Endometrium (tissue), 2 donors: ENCODE data around the gene PNKD.

Source experiments
- FAIRE-seq: peaks from 2 replicates; lab custom pipeline; 2012; peaks lifted over from hg19 to GRCh38; lab: Jason Lieb, UNC
- donor health status: control.
- donor health status: control.

PNKD gene

DNA sequence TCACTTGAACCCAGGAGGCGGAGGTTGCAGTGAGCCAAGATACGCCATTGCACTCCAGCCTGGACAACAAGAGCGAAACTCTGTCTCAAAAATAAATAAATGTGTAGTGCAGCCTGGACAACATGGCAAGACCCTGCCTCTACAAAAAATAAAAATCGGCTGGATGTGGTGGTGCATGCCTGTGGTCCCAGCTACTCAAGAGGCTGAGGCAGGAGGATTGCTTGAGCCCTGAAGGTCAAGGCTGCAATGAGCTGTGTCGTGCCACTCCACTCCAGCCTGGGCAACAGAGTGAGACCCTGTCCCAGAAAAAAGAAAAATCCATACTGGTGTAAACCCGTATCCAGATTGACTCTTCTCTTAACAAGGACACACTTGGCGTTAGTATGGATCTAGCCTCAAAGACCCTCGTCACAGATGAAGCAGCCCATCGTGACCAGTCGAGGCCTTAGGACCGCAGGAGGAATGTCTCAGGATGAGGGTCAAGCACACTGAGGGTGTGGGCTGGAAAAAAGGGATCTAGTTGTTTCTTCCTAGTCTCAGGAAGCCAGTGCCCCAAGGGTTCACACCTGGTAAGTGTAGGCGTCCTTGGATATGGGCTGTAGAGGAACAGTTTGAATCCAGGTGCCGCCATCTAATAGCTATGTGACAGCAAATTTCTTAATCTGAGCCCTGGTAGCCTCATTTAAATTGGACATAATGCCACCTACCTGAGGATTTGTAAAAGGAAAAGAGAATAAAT, 13.5 kb upstream of the PNKD start:
- no peak for FAIRE-seq

GRCh38 chr2:218257390-218257981, 12.8 kb upstream of the PNKD start:
- FAIRE-seq, result no peak

GRCh38 chr2:218259099-218259961, 11.0 kb upstream of the PNKD start:
- FAIRE-seq, result no peak

- FAIRE-seq, result no peak
These were observed 10.2 kb upstream of the PNKD start for GRCh38 chr2:218260166-218260565.

DNA sequence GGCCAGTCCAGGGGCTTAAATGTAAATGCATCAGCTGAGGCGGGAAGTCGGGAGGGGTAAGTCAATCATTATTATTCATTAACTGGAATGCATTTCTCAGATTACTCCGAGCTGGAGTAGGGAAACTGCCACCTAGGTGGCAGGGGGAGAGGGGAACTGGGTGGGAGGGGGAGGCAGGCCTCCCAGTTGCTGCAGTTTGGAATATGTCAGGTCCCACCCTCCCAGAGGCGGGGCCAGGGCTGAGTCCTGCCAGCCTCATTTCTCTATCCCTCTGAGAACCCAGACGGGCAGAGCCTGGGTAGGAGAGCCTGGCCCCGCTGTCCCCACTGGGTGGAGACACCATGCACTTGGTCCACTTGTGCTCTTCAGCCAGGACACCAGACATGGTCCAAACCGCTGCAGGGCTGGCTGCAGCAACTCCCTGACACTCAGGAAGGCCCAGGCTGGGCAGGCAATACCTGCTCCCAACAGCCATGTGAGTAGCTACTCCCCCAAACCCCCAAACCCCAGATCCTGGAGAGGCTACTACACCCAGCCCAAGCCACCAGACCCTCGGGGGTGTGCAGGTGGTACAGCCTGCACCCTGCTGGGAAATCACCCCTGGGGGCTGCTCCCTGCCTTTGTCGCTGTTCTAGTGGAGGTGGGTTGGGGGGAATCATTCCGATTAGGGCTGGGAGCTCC, 9.4 kb upstream of the PNKD start, which contains the start of gene GPBAR1:
Gene GPBAR1 (plus strand): TSS at position 274 of the 681 bp plus-strand sequence. CDS start 1,710 bp downstream, outside the sequence.
- no peak for FAIRE-seq

DNA sequence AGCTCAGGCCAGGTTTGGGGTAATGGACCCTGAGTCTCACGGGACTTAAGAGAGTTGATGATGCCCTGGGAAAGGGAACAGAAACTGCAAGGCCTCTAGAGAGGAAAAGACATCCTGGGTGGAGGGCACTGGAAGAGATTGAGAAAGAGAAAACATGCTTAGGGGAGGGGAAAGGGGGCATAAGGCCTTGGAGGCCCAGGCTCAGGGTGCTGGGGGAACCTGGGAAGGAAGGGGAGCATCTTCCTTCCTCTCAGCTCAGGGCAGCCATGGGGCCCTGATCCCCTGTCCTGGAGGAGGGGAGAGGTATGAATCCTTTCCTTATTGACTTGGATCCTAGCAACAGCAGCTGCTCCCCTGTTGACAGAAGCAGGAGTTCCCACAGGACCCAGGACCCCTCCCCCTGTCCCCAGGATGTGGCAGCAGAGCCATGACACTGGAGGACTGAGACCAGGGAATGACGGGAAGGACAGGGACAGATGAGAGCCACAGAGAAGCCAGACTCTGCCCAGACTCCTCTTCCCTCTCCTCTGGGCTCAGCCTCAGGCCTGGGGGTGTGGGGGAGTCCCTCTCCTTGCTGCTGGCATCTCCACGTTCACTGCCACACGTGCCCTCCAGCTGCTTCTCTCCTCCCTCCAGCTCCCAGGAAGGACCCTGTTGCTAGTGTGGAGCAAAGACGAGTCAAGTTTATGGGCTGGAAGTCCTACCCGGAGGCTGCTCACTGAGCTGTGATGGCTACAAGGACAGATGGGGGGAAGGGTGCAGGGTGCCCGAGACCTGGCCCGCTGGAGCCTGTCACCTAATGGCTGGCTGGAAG, 8.7 kb upstream of the PNKD start:
- no peak for FAIRE-seq

DNA sequence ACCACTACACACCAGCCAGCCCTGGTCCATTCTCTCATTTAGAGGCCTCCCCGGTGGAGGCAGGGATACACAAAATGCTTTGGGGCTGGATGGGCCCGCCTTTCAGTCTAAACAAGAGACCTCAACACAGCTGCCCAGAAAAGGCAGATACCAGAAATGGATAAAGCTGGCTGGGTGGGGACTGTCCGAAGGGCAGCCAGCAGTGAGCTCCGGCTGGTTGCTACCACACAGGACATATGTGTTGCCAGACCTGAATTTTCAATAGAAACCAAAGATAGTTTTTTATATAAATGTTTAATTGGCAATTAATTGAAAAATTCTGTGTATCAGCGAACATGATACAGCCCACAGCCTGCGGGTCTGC, 8.1 kb upstream of the PNKD start:
- FAIRE-seq, result no peak

DNA sequence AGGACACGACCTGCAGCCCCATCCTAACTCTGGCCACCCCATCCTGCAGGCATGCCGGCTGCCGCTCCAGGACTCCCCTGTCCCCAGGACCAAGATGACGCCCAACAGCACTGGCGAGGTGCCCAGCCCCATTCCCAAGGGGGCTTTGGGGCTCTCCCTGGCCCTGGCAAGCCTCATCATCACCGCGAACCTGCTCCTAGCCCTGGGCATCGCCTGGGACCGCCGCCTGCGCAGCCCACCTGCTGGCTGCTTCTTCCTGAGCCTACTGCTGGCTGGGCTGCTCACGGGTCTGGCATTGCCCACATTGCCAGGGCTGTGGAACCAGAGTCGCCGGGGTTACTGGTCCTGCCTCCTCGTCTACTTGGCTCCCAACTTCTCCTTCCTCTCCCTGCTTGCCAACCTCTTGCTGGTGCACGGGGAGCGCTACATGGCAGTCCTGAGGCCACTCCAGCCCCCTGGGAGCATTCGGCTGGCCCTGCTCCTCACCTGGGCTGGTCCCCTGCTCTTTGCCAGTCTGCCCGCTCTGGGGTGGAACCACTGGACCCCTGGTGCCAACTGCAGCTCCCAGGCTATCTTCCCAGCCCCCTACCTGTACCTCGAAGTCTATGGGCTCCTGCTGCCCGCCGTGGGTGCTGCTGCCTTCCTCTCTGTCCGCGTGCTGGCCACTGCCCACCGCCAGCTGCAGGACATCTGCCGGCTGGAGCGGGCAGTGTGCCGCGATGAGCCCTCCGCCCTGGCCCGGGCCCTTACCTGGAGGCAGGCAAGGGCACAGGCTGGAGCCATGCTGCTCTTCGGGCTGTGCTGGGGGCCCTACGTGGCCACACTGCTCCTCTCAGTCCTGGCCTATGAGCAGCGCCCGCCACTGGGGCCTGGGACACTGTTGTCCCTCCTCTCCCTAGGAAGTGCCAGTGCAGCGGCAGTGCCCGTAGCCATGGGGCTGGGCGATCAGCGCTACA, 7.4 kb upstream of the PNKD start:
- no peak for FAIRE-seq

GRCh38 chr2:218263817-218264641, 6.3 kb upstream of the PNKD start:
- no peak for FAIRE-seq

- FAIRE-seq, result no peak
These were observed 5.4 kb upstream of the PNKD start for GRCh38 chr2:218264773-218265561.

- FAIRE-seq, result no peak
These were observed 4.7 kb upstream of the PNKD start for GRCh38 chr2:218265626-218266025.

- FAIRE-seq, result no peak
These were observed 3.9 kb upstream of the PNKD start for GRCh38 chr2:218266316-218266979.

DNA sequence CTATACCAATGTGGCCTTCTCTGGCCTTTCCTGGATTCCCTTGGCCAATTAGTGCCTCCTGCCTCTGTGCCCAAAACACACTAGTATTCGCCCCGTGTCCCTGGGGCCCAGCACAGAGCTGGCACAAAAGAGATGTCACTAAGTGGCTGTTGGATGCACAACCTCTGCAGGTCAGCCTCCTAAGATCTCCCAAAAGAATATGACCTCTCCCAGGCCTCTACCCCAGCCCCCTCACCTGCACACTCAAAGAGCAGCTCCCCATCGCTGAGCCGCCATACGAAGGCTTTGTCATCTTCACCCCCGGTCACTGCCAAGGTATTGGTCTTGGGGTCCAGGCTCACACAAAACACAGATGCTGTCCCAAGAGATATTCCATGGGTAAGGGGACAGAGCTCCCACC, 3.1 kb upstream of the PNKD start:
- no peak for FAIRE-seq

DNA sequence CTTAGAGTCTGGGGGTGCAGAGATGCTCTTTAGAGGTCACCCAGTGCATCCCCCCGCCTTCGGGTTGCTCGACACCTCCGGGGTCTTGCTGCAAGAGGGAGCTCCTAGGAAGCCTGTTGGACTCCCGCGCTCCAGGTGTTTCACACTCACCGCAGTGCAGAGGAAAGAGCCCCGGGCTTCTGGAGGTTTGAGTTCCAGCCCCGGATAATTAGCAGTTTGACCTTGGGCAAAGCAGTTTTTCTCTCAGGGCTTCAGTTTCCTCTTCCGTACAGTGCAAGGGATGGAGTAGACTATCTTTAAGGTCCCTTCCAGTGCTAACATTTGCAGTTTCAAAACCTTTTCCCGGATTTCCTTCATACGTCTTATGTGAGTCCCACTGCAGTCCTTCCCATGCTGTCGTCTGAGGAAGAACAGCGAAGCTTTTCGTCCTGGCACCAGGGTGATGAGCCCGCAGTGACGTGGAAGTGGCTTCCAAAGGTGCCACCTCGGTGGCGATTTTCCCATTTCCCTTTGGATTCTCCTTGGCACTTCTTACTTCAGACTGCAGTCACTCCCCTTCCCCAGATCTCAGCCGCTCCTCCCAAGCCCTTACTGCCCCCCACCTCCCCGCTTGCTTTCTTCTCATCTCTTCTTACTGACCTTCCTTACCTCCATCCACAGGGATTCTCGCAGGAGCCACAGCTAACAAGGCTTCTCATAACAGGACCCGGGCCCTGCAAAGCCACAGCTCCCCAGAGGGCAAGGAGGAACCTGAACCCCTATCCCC, 585 bp downstream of the PNKD start:
- no peak for FAIRE-seq

DNA sequence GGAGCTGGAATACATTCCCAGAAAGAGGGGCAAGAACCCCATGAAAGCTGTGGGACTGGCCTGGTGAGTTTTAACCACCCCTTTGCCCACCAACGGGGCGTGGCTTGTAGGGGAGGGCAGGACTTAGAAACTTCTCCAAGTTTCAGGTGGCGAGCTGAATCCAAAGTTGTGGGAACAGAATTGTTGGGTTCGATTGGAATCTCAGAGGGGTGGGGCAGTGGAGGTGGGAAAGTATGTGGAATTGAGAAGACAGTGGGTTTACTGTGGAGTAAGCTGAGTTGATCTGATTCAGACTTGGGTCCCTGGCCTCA, 1.1 kb downstream of the PNKD start:
- FAIRE-seq, result no peak

DNA sequence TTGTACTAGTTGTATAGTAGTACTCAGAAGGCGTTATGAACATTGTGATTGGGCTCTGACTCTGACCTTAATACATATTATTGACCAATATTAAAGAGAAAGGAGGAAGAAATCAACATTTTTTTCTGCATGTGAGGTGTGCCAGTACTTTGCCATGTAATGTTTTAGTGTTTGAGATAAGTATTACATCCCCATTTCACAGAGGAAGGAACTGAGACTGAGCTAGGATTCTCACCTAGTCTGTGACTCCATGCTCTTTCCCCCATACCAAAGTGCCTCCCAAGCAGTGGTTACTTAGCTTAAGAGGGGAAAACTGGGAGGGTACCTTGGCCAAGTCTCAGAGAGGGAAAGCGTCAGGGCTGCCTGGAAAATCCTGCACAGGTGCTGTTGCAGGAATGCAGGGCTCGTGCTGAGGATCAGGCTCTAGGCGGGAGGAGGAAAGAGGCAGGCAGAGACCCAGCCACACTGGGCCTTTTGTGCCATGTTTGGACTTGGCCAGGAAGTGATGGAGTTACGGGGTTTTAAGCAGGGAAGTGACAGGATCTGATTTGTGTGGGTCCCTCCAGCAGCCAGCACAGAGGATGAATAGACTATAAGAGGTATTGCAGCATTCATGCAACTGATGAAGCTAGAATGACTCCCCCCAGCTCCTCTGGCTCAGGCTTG, 1.7 kb downstream of the PNKD start:
- FAIRE-seq, result no peak
